HG02610 (cell line): ENCODE results near the gene C5.
"Not testable (repeated sequence)": the region's sequence is repeated elsewhere in the genome, so short reads cannot be mapped to it uniquely, and the experiment has no call there.

ENCODE experiments used
- ATAC-seq: cut with Tn5 transposase; IDR thresholded peaks from one replicate; pipeline ENCODE4 v1.9.1; 2021; ENCODE audit warnings: mild to moderate bottlenecking, moderate library complexity; ENCODE audit not compliant: unreplicated experiment

The C5 gene

GRCh38 chr9:121053544-121053943 is 3.5 kb upstream of the C5 start:
- no peak for ATAC-seq

GRCh38 chr9:121048618-121049017 is 1.5 kb downstream of the C5 start:
- no peak for ATAC-seq

GRCh38 chr9:121048175-121048574 is 1.9 kb downstream of the C5 start:
- ATAC-seq, result no peak

- ATAC-seq, result no peak
Measured at GRCh38 chr9:121038804-121039203, 11.3 kb downstream of the C5 start.

GRCh38 chr9:121038362-121038761 is 11.7 kb downstream of the C5 start:
- no peak for ATAC-seq

GRCh38 chr9:121035717-121036116 is 14.4 kb downstream of the C5 start:
- not testable (repeated sequence) for ATAC-seq

GRCh38 chr9:121034529-121034928 is 15.5 kb downstream of the C5 start:
- ATAC-seq, result no peak

- no peak for ATAC-seq
Measured at GRCh38 chr9:121029469-121029868, 20.6 kb downstream of the C5 start.

GRCh38 chr9:121028285-121028684 is 21.8 kb downstream of the C5 start:
- not testable (repeated sequence) for ATAC-seq

- ATAC-seq, result no peak
Measured at GRCh38 chr9:121026768-121027167, 23.3 kb downstream of the C5 start.

GRCh38 chr9:121026260-121026691 is 23.8 kb downstream of the C5 start:
- ATAC-seq, result no peak

GRCh38 chr9:121024237-121024636 is 25.8 kb downstream of the C5 start:
- ATAC-seq, result no peak

GRCh38 chr9:121023064-121023463 is 27.0 kb downstream of the C5 start:
- ATAC-seq, result no peak

- no peak for ATAC-seq
Measured at GRCh38 chr9:121021301-121021700, 28.8 kb downstream of the C5 start.

- no peak for ATAC-seq
Measured at GRCh38 chr9:121019273-121019672, 30.8 kb downstream of the C5 start.

GRCh38 chr9:121013911-121014310 is 36.2 kb downstream of the C5 start:
- no peak for ATAC-seq

GRCh38 chr9:121009650-121010049 is 40.4 kb downstream of the C5 start:
- ATAC-seq, result no peak

GRCh38 chr9:120999317-120999716 is 50.8 kb downstream of the C5 start:
- no peak for ATAC-seq

GRCh38 chr9:120998111-120998510 is 52.0 kb downstream of the C5 start:
- no peak for ATAC-seq

GRCh38 chr9:120997502-120997901 is 52.6 kb downstream of the C5 start:
- ATAC-seq, result no peak

- no peak for ATAC-seq
Measured at GRCh38 chr9:120996409-120996808, 53.7 kb downstream of the C5 start.

- no peak for ATAC-seq
Measured at GRCh38 chr9:120989065-120989464, 61.0 kb downstream of the C5 start.

GRCh38 chr9:120985819-120986222 is 64.3 kb downstream of the C5 start:
- ATAC-seq, result no peak
